Upper lobe of left lung (tissue), 4 donors: ENCODE results near the gene C16orf74.

Source experiments
- EP300 ChIP-seq, 4 donors: sonication (generic); formaldehyde crosslinking; IDR thresholded peaks; one replicate each; pipeline ENCODE4 v1.5.1; 2017; ENCODE audit warnings: antibody characterized with exemption in 4 of 4, control low read depth in 2 of 4
- POLR2AphosphoS5 ChIP-seq, 2 donors: sonication (generic); formaldehyde crosslinking; IDR thresholded peaks; one replicate each; pipeline ENCODE4 v1.5.1; 2017; ENCODE audit warnings: antibody characterized with exemption in 2 of 2
- TF ChIP-seq, protein P1 (sequence below), 6 experiments: fragments of 450-650 bp in 4 of 6; fragments of 200-600 bp in 2 of 6; sonication (generic) in 2 of 6; IDR thresholded peaks; one replicate each; pipeline ENCODE4 v1.5.1; 2016 to 2019; ENCODE audit warnings: antibody characterized with exemption in 6 of 6

- TF ChIP-seq, protein P1, sequence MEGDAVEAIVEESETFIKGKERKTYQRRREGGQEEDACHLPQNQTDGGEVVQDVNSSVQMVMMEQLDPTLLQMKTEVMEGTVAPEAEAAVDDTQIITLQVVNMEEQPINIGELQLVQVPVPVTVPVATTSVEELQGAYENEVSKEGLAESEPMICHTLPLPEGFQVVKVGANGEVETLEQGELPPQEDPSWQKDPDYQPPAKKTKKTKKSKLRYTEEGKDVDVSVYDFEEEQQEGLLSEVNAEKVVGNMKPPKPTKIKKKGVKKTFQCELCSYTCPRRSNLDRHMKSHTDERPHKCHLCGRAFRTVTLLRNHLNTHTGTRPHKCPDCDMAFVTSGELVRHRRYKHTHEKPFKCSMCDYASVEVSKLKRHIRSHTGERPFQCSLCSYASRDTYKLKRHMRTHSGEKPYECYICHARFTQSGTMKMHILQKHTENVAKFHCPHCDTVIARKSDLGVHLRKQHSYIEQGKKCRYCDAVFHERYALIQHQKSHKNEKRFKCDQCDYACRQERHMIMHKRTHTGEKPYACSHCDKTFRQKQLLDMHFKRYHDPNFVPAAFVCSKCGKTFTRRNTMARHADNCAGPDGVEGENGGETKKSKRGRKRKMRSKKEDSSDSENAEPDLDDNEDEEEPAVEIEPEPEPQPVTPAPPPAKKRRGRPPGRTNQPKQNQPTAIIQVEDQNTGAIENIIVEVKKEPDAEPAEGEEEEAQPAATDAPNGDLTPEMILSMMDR (IDR thresholded peaks at IDR 0.05) = no peak
- TF ChIP-seq POLR2AphosphoS5 (IDR thresholded peaks at IDR 0.05) = no peak
- no peak for TF ChIP-seq EP300 (IDR thresholded peaks at IDR 0.05)
These were observed 76.5 kb downstream of the C16orf74 start for GRCh38 chr16:85674418-85674755.
